ENCODE measurements around the gene CERS3. TPM values are rescaled to one million over a fixed set of nuclear protein-coding genes. Genes with fewer than 3 reads are reported as not detected.

Gene CERS3
- total and polyA plus RNA-seq, 4 donors = not detected

- TF ChIP-seq SP1 (IDR thresholded peaks at IDR 0.05) (no peak), TAF1 (conservative IDR thresholded peaks at IDR 0.05) (no peak), GABPA (IDR thresholded peaks at IDR 0.05 in 1 of 2, conservative IDR thresholded peaks at IDR 0.05 in 1 of 2) (no peak), REST (IDR thresholded peaks at IDR 0.05) (no peak), RAD21 (IDR thresholded peaks at IDR 0.05) (no peak), MAX (IDR thresholded peaks at IDR 0.05) (no peak), FOXA2 (IDR thresholded peaks at IDR 0.05) (no peak), ZBTB33 (IDR thresholded peaks at IDR 0.05) (no peak), EGR1 (IDR thresholded peaks at IDR 0.05; ENCODE audit: low read depth in 2 of 2) (no peak), JUND (IDR thresholded peaks at IDR 0.05) (no peak), NR2F2 (IDR thresholded peaks at IDR 0.05) (no peak), FOXA1 (IDR thresholded peaks at IDR 0.05) (no peak), HNF4A (conservative IDR thresholded peaks at IDR 0.05) (no peak), RXRA (IDR thresholded peaks at IDR 0.05) (no peak), CTCF (IDR thresholded peaks at IDR 0.05; ENCODE audit: low read depth, low read length, missing input control) (no peak), ATF3 (IDR thresholded peaks at IDR 0.05) (no peak), YY1 (IDR thresholded peaks at IDR 0.05) (no peak), HNF4G (IDR thresholded peaks at IDR 0.05) (no peak)
- no peak overlapping the region for H3K27ac ChIP-seq (ENCODE audit: low read depth in 1 of 2, low read length in 2 of 2)
- H3K9me3 ChIP-seq (ENCODE audit: control insufficient read depth in 4 of 4, low read length in 3 of 4) = peaks cover 0 to 3% (median under 1%) of the 10 kb centered on the region in 4 donors
- no peaks in the 10 kb centered on the region for H3K27me3 ChIP-seq (ENCODE audit: control insufficient read depth in 4 of 4, insufficient read depth in 4 of 4, low read length in 3 of 4)
- H3K9ac ChIP-seq (ENCODE audit: low read depth in 1 of 2, low read length in 2 of 2) = no peak overlapping the region
- DNase-seq (ENCODE audit: low spot score) = no peak
- H3K4me3 ChIP-seq (ENCODE audit: low read depth in 1 of 3, low read length in 3 of 3) = no peak overlapping the region
- H3K36me3 ChIP-seq (ENCODE audit: control insufficient read depth in 4 of 4, insufficient read depth in 3 of 4, low read depth in 1 of 4, low read length in 3 of 4) = no peaks in the 10 kb centered on the region
- H3K4me1 ChIP-seq (ENCODE audit: control insufficient read depth in 4 of 4, insufficient read depth in 4 of 4, low read length in 3 of 4) = peaks cover 0 to 4% (median 1%) of the 10 kb centered on the region in 4 donors
- WGBS = 60% methylated on average over 2 of the region's 2 CpGs
These were observed 67.7 kb downstream of the CERS3 start for GRCh38 chr15:100461049-100461448.

Measured in liver (tissue), 9 donors.